ENCODE results near the gene MACROD2.

GRCh38 chr20:14859627-14860026 lies 864.3 kb downstream of the MACROD2 start:
- TF ChIP-seq POLR2AphosphoS5 (IDR thresholded peaks at IDR 0.05; ENCODE audit: low read depth) (no peak), EZH2 (IDR thresholded peaks at IDR 0.05; ENCODE audit: low read depth, unreplicated experiment) (no peak), JUNB (IDR thresholded peaks at IDR 0.05; ENCODE audit: unreplicated experiment) (no peak), CREB1 (CRISPR knock-in tag; IDR thresholded peaks at IDR 0.05; ENCODE audit: low read depth) (no peak)
- TF ChIP-seq, protein P1, sequence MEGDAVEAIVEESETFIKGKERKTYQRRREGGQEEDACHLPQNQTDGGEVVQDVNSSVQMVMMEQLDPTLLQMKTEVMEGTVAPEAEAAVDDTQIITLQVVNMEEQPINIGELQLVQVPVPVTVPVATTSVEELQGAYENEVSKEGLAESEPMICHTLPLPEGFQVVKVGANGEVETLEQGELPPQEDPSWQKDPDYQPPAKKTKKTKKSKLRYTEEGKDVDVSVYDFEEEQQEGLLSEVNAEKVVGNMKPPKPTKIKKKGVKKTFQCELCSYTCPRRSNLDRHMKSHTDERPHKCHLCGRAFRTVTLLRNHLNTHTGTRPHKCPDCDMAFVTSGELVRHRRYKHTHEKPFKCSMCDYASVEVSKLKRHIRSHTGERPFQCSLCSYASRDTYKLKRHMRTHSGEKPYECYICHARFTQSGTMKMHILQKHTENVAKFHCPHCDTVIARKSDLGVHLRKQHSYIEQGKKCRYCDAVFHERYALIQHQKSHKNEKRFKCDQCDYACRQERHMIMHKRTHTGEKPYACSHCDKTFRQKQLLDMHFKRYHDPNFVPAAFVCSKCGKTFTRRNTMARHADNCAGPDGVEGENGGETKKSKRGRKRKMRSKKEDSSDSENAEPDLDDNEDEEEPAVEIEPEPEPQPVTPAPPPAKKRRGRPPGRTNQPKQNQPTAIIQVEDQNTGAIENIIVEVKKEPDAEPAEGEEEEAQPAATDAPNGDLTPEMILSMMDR (conservative IDR thresholded peaks at IDR 0.05; ENCODE audit: low read depth in 2 of 2): no peak
- TF ChIP-seq, protein P2, sequence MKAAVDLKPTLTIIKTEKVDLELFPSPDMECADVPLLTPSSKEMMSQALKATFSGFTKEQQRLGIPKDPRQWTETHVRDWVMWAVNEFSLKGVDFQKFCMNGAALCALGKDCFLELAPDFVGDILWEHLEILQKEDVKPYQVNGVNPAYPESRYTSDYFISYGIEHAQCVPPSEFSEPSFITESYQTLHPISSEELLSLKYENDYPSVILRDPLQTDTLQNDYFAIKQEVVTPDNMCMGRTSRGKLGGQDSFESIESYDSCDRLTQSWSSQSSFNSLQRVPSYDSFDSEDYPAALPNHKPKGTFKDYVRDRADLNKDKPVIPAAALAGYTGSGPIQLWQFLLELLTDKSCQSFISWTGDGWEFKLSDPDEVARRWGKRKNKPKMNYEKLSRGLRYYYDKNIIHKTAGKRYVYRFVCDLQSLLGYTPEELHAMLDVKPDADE (IDR thresholded peaks at IDR 0.05): no peak

All from GM23338 (cell line).